Coronary artery (tissue), 2 donors: Measurements from ENCODE around the gene ANKS1B.
A peak's percentile ranks its signal among the peaks of the same experiment; 100 is the strongest.

Source experiments
- DNase-seq: peaks from one replicate; pipeline ENCODE4 v3.0.0-alpha.2; 2017; ENCODE audit warnings: low spot score
- H3K27ac ChIP-seq, 2 donors: fragments of 200-600 bp; sonication (generic); one replicate each; pipeline ENCODE4 v1.5.1; 2016 to 2019
- H3K4me3 ChIP-seq: fragments of 200-600 bp; sonication (generic); 2 replicates; pipeline ENCODE4 v1.5.1; 2016; ENCODE audit warnings: mild to moderate bottlenecking, moderate library complexity
- TF ChIP-seq, protein P1 (sequence below): fragments of 200-600 bp; sonication (generic); IDR thresholded peaks from one replicate; pipeline ENCODE4 v1.5.1; 2019; ENCODE audit warnings: antibody characterized with exemption

ANKS1B gene

GRCh38 chr12:99054601-99055128 is 930.1 kb downstream of the ANKS1B start:
- Histone ChIP-seq H3K27ac (no peak overlapping the region), H3K4me3 (no peak overlapping the region)
- no peak for DNase-seq
- TF ChIP-seq, protein P1, sequence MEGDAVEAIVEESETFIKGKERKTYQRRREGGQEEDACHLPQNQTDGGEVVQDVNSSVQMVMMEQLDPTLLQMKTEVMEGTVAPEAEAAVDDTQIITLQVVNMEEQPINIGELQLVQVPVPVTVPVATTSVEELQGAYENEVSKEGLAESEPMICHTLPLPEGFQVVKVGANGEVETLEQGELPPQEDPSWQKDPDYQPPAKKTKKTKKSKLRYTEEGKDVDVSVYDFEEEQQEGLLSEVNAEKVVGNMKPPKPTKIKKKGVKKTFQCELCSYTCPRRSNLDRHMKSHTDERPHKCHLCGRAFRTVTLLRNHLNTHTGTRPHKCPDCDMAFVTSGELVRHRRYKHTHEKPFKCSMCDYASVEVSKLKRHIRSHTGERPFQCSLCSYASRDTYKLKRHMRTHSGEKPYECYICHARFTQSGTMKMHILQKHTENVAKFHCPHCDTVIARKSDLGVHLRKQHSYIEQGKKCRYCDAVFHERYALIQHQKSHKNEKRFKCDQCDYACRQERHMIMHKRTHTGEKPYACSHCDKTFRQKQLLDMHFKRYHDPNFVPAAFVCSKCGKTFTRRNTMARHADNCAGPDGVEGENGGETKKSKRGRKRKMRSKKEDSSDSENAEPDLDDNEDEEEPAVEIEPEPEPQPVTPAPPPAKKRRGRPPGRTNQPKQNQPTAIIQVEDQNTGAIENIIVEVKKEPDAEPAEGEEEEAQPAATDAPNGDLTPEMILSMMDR: no peak

DNA sequence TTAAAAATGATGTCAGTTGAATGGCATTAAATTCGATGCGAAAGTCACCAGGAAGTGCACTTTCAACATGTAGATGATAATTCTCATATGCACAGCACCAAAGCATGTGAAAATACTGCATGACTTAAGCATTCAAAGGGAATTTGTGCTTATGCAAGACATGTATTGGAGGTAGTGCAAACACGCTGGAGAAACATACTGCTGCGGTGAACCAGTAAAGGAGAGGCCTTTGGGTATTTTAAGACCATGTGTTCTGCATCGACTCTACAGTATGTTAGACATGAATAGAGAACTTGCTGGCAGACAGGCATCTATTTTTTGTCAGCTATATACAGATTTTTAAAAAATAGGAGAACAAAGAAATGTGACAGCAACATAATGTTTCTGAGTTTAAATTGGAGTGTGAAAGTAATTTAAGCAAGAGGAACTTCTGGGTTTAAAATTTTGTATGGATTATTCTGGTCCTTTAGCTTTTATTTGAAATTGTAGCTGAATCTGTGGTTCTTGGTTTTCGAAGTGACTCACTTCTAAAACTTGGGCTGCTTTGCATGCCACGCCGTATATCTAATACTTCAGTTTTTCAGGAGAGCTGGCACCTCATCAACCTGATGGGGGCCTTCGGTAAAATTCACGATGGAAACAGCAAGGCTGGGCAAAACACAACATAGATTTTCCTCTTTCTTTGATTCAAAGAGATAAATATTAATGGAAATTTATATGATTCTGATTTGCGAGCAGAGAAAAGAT is 930.9 kb downstream of the ANKS1B start:
- TF ChIP-seq, protein P1: no peak
- no peak overlapping the region for H3K4me3 ChIP-seq
- no peak overlapping the region for H3K27ac ChIP-seq
- DNase-seq: no peak

GRCh38 chr12:99049774-99050173 is 935.0 kb downstream of the ANKS1B start:
- TF ChIP-seq, protein P1: no peak
- no peak for DNase-seq
- no peak overlapping the region for H3K4me3 ChIP-seq

DNA sequence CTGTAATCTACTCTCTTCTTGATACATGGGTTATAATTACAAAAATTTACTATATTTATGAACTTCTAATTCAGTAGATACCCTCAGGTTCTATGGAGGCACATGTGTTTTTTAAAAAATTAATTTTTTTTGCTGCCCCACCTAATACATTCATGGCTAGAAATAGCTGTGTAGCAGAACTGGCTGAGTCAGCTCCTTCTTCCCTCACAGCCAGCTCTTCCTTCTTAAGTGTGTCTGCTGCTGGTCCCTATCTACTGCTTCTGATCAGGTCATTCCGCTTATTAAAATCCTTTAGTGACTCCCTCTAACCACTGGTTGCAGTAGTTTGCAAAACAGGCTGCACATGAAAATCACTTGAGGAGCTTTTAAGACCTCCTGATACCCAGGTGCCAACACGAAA is 939.6 kb downstream of the ANKS1B start:
- Histone ChIP-seq H3K4me3 (no peak overlapping the region), H3K27ac (no peak overlapping the region)
- no peak for DNase-seq
- TF ChIP-seq, protein P1: no peak

More at GRCh38 chr12:99049774-99050173, 935.0 kb downstream of the ANKS1B start:
- no peak overlapping the region for H3K27ac ChIP-seq

GRCh38 chr12:99043319-99043914 is 941.3 kb downstream of the ANKS1B start:
- no peak overlapping the region for H3K4me3 ChIP-seq
- DNase-seq: no peak
- no peak overlapping the region for H3K27ac ChIP-seq
- TF ChIP-seq, protein P1: peak; percentile 75

DNA sequence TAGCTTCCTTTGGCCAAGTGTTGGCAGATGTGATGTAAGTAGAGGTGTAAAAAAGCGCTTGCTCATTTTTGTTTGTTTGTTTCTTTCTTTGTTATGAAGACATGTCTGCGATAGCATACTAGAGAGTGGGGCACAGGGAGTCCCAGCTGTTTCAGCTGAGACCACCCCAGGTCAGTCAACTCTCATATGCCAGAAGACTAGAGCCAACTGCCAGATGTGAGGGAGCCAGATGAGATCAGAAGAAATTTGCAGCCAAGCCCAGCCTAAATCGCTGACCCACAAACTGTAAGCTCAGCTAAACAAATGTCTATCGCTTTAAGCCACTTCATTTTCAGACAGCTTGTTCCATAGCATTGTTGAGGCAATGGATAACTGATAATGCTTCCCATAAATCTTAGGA is 942.5 kb downstream of the ANKS1B start:
- TF ChIP-seq, protein P1: no peak
- Histone ChIP-seq H3K27ac (no peak overlapping the region), H3K4me3 (no peak overlapping the region)
- no peak for DNase-seq
